ENCODE results near the gene SLC16A3. TPM values are rescaled to one million over a fixed set of nuclear protein-coding genes. Genes with fewer than 3 reads are reported as not detected.

SLC16A3 gene
- total RNA-seq, 4 donors from 2014 or later, result 11.2 to 38.5 (median 22.1) TPM

- Histone ChIP-seq H3K4me3 (no peak overlapping the region), H3K27ac (peak overlapping the region in 3 of 4 donors; percentile 53 to 75 (median 73)), H3K27me3 (no peaks in the 10 kb centered on the region), H3K9me3 (no peaks in the 10 kb centered on the region), H3K36me3 (no peaks in the 10 kb centered on the region), H3K4me1 (peaks cover 0 to 55% (median 11%) of the 10 kb centered on the region in 3 donors)
- TF ChIP-seq POLR2AphosphoS5 (IDR thresholded peaks at IDR 0.05) (no peak), CTCF (IDR thresholded peaks at IDR 0.05) (no peak), EP300 (IDR thresholded peaks at IDR 0.05) (no peak), POLR2A (IDR thresholded peaks at IDR 0.05) (no peak)
- 73% methylated on average over 6 of the region's 12 CpGs; no CpG with 5 or more reads in 1 of the 2 donors for WGBS, 2 donors (ENCODE audit: low coverage in 1 of 2)
- no peak for ATAC-seq
These were observed 12.9 kb upstream of the SLC16A3 start for GRCh38 chr17:82215972-82216300.

- H3K4me3 ChIP-seq, result no peak overlapping the region
- no peaks in the 10 kb centered on the region for H3K9me3 ChIP-seq
- no CpG with 5 or more reads among the region's 17 CpGs for WGBS, 2 donors (ENCODE audit: low coverage in 1 of 2)
- no peaks in the 10 kb centered on the region for H3K27me3 ChIP-seq
- TF ChIP-seq EP300 (IDR thresholded peaks at IDR 0.05) (no peak), POLR2AphosphoS5 (IDR thresholded peaks at IDR 0.05) (no peak), POLR2A (IDR thresholded peaks at IDR 0.05) (no peak), CTCF (IDR thresholded peaks at IDR 0.05) (no peak)
- peak; percentile 52 for ATAC-seq
- H3K36me3 ChIP-seq, result no peaks in the 10 kb centered on the region
- peaks cover 0 to 50% (median 11%) of the 10 kb centered on the region in 3 donors for H3K4me1 ChIP-seq
- H3K27ac ChIP-seq, result peak overlapping the region in 3 of 4 donors; percentile 53 to 75 (median 73)
These were observed 12.3 kb upstream of the SLC16A3 start for GRCh38 chr17:82216301-82217119.

GRCh38 chr17:82217120-82217529, 11.7 kb upstream of the SLC16A3 start:
- ATAC-seq, result no peak
- TF ChIP-seq CTCF (IDR thresholded peaks at IDR 0.05), result no peak
- TF ChIP-seq POLR2AphosphoS5 (IDR thresholded peaks at IDR 0.05), result no peak
- no peak for TF ChIP-seq POLR2A (IDR thresholded peaks at IDR 0.05)
- no peak for TF ChIP-seq EP300 (IDR thresholded peaks at IDR 0.05)
- WGBS, 2 donors (ENCODE audit: low coverage in 1 of 2), result 60% methylated on average over 3 of the region's 12 CpGs; no CpG with 5 or more reads in 1 of the 2 donors
- Histone ChIP-seq H3K4me1 (peaks cover 0 to 44% (median 7%) of the 10 kb centered on the region in 3 donors), H3K27me3 (no peaks in the 10 kb centered on the region), H3K27ac (peak overlapping the region in 3 of 4 donors; percentile 53 to 75 (median 73)), H3K4me3 (no peak overlapping the region), H3K36me3 (no peaks in the 10 kb centered on the region), H3K9me3 (no peaks in the 10 kb centered on the region)

GRCh38 chr17:82217530-82218204, 11.2 kb upstream of the SLC16A3 start:
- TF ChIP-seq EP300 (IDR thresholded peaks at IDR 0.05) (no peak), POLR2A (IDR thresholded peaks at IDR 0.05) (no peak), POLR2AphosphoS5 (IDR thresholded peaks at IDR 0.05) (no peak), CTCF (IDR thresholded peaks at IDR 0.05) (no peak)
- H3K4me3 ChIP-seq, result no peak overlapping the region
- peak overlapping the region in 3 of 4 donors; percentile 53 to 75 (median 73) for H3K27ac ChIP-seq
- no peaks in the 10 kb centered on the region for H3K9me3 ChIP-seq
- H3K27me3 ChIP-seq, result no peaks in the 10 kb centered on the region
- peak; percentile 32 for ATAC-seq
- no peaks in the 10 kb centered on the region for H3K36me3 ChIP-seq
- WGBS, 2 donors (ENCODE audit: low coverage in 1 of 2), result 47% methylated on average over 3 of the region's 21 CpGs; no CpG with 5 or more reads in 1 of the 2 donors
- peaks cover 0 to 43% (median 7%) of the 10 kb centered on the region in 3 donors for H3K4me1 ChIP-seq

Measured in gastroesophageal sphincter (tissue), 4 donors.